ENCODE results near the gene MYLK4.

DNA sequence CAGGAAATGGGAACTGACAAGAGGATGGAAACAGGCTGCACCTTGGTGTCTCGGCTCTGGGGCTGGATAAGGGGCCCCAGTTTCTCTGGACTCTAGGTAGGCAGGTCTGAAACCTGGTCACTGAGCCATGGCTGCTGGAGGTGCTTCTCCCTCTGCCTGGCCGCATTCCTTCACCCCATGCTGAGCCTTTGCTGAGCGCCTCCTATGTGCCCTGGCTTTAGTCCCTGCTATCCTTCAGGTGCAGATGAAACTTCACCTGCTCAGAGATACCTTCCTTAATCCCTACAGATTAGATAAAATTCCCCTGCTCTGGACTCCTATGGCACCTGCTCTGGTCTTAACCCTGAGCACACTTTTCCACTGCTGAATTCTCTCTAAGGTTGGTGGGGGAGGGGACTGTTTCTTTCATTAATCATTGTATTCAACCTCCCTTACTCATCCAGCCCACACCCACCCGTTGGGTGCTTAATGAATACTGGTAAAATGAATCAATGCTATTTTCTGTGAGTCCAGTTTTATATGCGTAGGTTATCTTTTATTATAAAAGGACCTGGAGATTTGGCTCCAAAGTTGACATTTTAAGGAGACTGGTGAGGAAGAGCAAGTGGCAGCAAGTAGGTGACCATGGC lies 19.3 kb downstream of the MYLK4 start:
- TF ChIP-seq, protein P1, sequence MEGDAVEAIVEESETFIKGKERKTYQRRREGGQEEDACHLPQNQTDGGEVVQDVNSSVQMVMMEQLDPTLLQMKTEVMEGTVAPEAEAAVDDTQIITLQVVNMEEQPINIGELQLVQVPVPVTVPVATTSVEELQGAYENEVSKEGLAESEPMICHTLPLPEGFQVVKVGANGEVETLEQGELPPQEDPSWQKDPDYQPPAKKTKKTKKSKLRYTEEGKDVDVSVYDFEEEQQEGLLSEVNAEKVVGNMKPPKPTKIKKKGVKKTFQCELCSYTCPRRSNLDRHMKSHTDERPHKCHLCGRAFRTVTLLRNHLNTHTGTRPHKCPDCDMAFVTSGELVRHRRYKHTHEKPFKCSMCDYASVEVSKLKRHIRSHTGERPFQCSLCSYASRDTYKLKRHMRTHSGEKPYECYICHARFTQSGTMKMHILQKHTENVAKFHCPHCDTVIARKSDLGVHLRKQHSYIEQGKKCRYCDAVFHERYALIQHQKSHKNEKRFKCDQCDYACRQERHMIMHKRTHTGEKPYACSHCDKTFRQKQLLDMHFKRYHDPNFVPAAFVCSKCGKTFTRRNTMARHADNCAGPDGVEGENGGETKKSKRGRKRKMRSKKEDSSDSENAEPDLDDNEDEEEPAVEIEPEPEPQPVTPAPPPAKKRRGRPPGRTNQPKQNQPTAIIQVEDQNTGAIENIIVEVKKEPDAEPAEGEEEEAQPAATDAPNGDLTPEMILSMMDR (IDR thresholded peaks at IDR 0.05; ENCODE audit: insufficient read depth, low read depth, low read length): no peak
- TF ChIP-seq EZH2 (IDR thresholded peaks at IDR 0.05; ENCODE audit: insufficient read depth, low read length): no peak

Data from astrocyte (in vitro differentiated cells and primary cell).